Ovary (tissue), 9 donors: ENCODE results near the gene NHLRC4. TPM values are rescaled to one million over a fixed set of nuclear protein-coding genes. Genes with fewer than 3 reads are reported as not detected.
A peak's percentile ranks its signal among the peaks of the same experiment; 100 is the strongest.

ENCODE experiments used
- DNase-seq, 5 donors: peaks; one replicate each; pipeline ENCODE4 v3.0.0-alpha.2; 2019 to 2020
- H3K27ac ChIP-seq, 2 donors: fragments of 200-600 bp; one replicate each; pipeline versions ENCODE4 v1.5.1 to v1.8.0; 2019 to 2022
- H3K27me3 ChIP-seq: fragments of 200-600 bp; one replicate; pipeline ENCODE4 v1.8.0; 2022
- H3K36me3 ChIP-seq: fragments of 200-600 bp; sonication (generic); one replicate; pipeline ENCODE4 v1.5.1; 2019
- H3K4me1 ChIP-seq: one replicate; pipeline ENCODE4 v1.8.1; 2013; ENCODE audit warnings: mild to moderate bottlenecking, moderate library complexity; ENCODE audit not compliant: insufficient read depth
- H3K4me3 ChIP-seq: fragments of 200-600 bp; sonication (generic); one replicate; pipeline ENCODE4 v1.5.1; 2017
- H3K9me3 ChIP-seq, 2 donors: fragments of 200-600 bp in 1 of 2; sonication (generic) in 1 of 2; one replicate each; pipeline versions ENCODE4 v1.5.1 to v1.8.1; 2013 to 2019; ENCODE audit warnings: mild to moderate bottlenecking in 1 of 2, moderate library complexity in 1 of 2
- EP300 ChIP-seq: sonication (generic); formaldehyde crosslinking; IDR thresholded peaks from one replicate; pipeline ENCODE4 v1.6.1; 2017; ENCODE audit warnings: antibody characterized with exemption
- POLR2A ChIP-seq: fragments of 450-650 bp; IDR thresholded peaks from one replicate; pipeline ENCODE4 v1.6.1; 2017; ENCODE audit warnings: antibody characterized with exemption, mild to moderate bottlenecking, moderate library complexity
- WGBS, 3 donors: extraction: QIAGEN DNeasy Blood & Tissue Kit in 1 of 3; methylation state at CpG; one replicate each; pipeline versions ENCODE4 v1.1.5 to v1.1.7; 2013 to 2017; 5-methylcytosine and 5-hydroxymethylcytosine counted together
- intact Hi-C, 4 donors: fragments of 100-400 bp; cut with DNase I; formaldehyde crosslinking; loops; one replicate each; pipeline versions ENCODE4 v1.11.0 to v1.15.1; 2022 to 2023
- polyA plus RNA-seq, 2 donors: library from polyadenylated mRNA; stranded (reverse); fragments of 200-250 nt in 1 of 2; fragments of 350-450 nt in 1 of 2; fragmentation: Illumina TruSeq in 1 of 2; extraction: RNeasy Lipid Tissue Mini Kit (QIAGEN cat#74804) in 1 of 2; gene quantifications; one replicate each; pipeline ENCODE4 v1.2.3, GENCODE V29; 2013 to 2014
- total RNA-seq, 7 donors: library from RNA; depleted of rRNA in 2 of 7; stranded (reverse); fragments of >200 nt in 2 of 7; fragmentation: NEBNext Ultra II Directional in 3 of 7; extraction: Animal tissue kit (Norgen Biotek cat#: 25700) in 3 of 7; gene quantifications; one replicate each; pipeline versions ENCODE4 v1.1.0 to v1.2.4, GENCODE V29; 2016 to 2023
- TF ChIP-seq, protein P1 (sequence below), 3 donors: fragments of 450-650 bp in 2 of 3; fragments of 200-600 bp in 1 of 3; IDR thresholded peaks; one replicate each; pipeline versions ENCODE4 v1.5.1 to v1.8.0; 2016 to 2022; ENCODE audit warnings: antibody characterized with exemption in 3 of 3, mild to moderate bottlenecking in 1 of 3
- donor health status: DM: no; HTN: no; CAD: no; lungs with moderate emphysema.
- donor health status: DM: no; HTN: no; CAD: no.
- donor health status: Bipolar disorder and iron deficiency.
- donor health status: DM: yes; HTN: yes; CAD: no.
- donor health status: DM: no; HTN: no; CAD: no.
- donor health status: DM: yes; HTN: yes; CAD: no.

NHLRC4 gene
- total and polyA plus RNA-seq, 9 donors, result 0.53 to 15.4 (median 5.0) TPM

GRCh38 chr16:557463-558297 lies 9.1 kb upstream of the NHLRC4 start:
- no peak for DNase-seq
- intact Hi-C loops, result no loop called here
- H3K4me3 ChIP-seq, result no peak overlapping the region
- H3K36me3 ChIP-seq, result no peaks in the 10 kb centered on the region
- H3K27me3 ChIP-seq, result peaks cover 3% of the 10 kb centered on the region
- H3K27ac ChIP-seq, result no peak overlapping the region
- WGBS, 3 donors, result 84 to 92% (median 87%) methylated on average over 23 of the region's 23 CpGs
- no peaks in the 10 kb centered on the region for H3K9me3 ChIP-seq
- no peaks in the 10 kb centered on the region for H3K4me1 ChIP-seq
- TF ChIP-seq EP300 (no peak), POLR2A (no peak)
- TF ChIP-seq, protein P1, sequence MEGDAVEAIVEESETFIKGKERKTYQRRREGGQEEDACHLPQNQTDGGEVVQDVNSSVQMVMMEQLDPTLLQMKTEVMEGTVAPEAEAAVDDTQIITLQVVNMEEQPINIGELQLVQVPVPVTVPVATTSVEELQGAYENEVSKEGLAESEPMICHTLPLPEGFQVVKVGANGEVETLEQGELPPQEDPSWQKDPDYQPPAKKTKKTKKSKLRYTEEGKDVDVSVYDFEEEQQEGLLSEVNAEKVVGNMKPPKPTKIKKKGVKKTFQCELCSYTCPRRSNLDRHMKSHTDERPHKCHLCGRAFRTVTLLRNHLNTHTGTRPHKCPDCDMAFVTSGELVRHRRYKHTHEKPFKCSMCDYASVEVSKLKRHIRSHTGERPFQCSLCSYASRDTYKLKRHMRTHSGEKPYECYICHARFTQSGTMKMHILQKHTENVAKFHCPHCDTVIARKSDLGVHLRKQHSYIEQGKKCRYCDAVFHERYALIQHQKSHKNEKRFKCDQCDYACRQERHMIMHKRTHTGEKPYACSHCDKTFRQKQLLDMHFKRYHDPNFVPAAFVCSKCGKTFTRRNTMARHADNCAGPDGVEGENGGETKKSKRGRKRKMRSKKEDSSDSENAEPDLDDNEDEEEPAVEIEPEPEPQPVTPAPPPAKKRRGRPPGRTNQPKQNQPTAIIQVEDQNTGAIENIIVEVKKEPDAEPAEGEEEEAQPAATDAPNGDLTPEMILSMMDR (IDR thresholded peaks at IDR 0.05), result no peak

DNA sequence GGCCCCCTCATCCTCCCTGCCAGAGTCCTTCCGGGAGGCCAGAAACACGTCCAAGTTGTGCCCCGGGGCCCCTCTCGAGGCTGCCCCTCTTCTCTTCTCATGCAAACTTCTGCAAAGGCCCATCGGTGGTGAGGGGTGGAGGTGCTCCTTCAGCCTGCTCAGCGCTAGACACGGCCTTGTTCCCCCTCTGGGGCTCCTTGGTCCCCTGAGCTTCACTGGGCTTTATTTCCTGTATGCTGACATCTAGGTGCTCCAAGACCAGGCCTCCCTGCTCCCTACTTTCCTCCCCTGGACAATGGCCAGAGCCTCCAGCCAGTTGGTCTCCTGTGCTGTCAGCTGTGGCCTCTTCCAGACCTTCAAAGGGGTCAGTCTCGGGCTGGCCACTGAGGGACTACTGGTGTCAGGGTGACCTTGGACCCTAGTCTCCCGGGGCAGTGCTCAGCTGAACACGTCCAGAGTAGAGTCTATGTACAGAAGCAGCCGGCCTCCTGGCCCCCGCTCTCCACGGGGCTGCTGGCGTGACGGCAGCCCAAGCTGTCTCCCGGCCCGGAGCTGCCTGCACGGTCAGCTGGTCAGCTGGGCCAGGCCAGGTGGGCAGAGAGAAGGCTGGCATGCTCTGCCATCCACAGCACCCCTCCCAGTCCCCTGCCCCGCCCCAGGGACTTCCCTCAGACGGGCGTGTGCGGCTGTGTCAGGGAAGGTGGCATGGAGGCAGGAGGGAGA lies 8.3 kb upstream of the NHLRC4 start:
- WGBS, 3 donors, result 44 to 53% (median 47%) methylated on average over 20 to 22 of the region's 22 CpGs
- Histone ChIP-seq H3K4me3 (no peak overlapping the region), H3K27ac (no peak overlapping the region), H3K27me3 (peaks cover 3% of the 10 kb centered on the region), H3K36me3 (no peaks in the 10 kb centered on the region), H3K9me3 (no peaks in the 10 kb centered on the region), H3K4me1 (no peaks in the 10 kb centered on the region)
- intact Hi-C loops, result no loop called here
- DNase-seq, result peak in 1 of 5 donors; percentile 59
- TF ChIP-seq, protein P1 (IDR thresholded peaks at IDR 0.05), result no peak
- no peak for TF ChIP-seq EP300
- no peak for TF ChIP-seq POLR2A

- intact Hi-C loops, result no loop called here
- TF ChIP-seq EP300, result no peak
- no peak for TF ChIP-seq POLR2A
- TF ChIP-seq, protein P1 (IDR thresholded peaks at IDR 0.05), result no peak
- peaks cover 3% of the 10 kb centered on the region for H3K27me3 ChIP-seq
Measured at GRCh38 chr16:559021-559380, 7.8 kb upstream of the NHLRC4 start.

GRCh38 chr16:559411-560203 lies 7.2 kb upstream of the NHLRC4 start:
- intact Hi-C loops, result no loop called here
- TF ChIP-seq EP300 (no peak), POLR2A (no peak)
- TF ChIP-seq, protein P1 (IDR thresholded peaks at IDR 0.05), result no peak
- Histone ChIP-seq H3K9me3 (no peaks in the 10 kb centered on the region), H3K4me1 (no peaks in the 10 kb centered on the region), H3K36me3 (no peaks in the 10 kb centered on the region), H3K27me3 (peaks cover 3% of the 10 kb centered on the region), H3K4me3 (no peak overlapping the region), H3K27ac (no peak overlapping the region)
- 8 to 10% (median 9%) methylated on average over 34 to 62 of the region's 62 CpGs for WGBS, 3 donors
- DNase-seq, result no peak

More at GRCh38 chr16:559021-559380, 7.8 kb upstream of the NHLRC4 start:
- Histone ChIP-seq H3K27ac (no peak overlapping the region), H3K9me3 (no peaks in the 10 kb centered on the region), H3K4me1 (no peaks in the 10 kb centered on the region), H3K4me3 (no peak overlapping the region), H3K36me3 (no peaks in the 10 kb centered on the region)
- WGBS, 3 donors, result 61 to 68% (median 62%) methylated on average over 14 to 15 of the region's 15 CpGs
- DNase-seq, result no peak
